Measurements from ENCODE around the gene TMC1.
"Not testable (repeated sequence)": the region's sequence is repeated elsewhere in the genome, so short reads cannot be mapped to it uniquely, and the experiment has no call there.

The TMC1 gene

DNA sequence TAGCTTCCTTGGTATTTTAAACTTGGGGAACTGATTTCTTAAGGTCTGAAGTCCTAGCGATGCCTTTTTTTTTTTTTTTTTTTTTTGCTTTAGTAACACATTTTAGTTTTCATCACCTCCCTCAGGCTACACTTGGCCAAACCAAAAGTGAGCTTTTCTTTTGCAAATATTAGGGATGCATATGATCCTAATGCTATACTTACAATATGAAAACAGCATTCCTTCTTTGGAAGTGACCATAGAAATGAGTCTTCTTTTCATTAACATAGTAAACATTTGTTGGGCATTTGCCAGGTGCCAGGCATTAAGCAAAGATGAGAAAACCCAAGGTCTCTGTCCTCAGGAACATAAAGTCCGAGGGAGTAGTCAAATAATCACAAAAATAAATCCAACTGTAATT lies 241.6 kb downstream of the TMC1 start:
- DNase-seq (ENCODE audit: low read depth in 2 of 2) = no peak

DNA sequence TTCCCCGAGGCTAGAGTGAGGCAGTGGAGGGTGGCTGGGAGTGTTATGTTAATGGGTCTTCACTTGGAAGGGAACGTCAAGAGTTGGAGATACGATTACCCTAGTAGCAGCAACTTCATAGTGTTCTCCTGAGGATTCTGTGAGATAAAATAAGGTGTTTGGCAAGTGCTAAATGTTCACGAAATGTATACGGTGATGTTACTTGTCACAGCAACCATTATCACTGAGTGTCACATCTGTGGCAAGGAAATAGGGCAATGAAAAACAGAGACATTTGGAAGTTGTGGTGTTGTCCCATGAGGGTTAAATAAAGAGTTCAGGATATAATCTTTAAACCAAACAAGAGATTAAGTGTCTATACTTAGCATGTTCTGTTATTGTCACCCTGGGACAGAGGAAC lies 248.1 kb downstream of the TMC1 start:
- no peak for DNase-seq (ENCODE audit: low read depth in 2 of 2)

DNA sequence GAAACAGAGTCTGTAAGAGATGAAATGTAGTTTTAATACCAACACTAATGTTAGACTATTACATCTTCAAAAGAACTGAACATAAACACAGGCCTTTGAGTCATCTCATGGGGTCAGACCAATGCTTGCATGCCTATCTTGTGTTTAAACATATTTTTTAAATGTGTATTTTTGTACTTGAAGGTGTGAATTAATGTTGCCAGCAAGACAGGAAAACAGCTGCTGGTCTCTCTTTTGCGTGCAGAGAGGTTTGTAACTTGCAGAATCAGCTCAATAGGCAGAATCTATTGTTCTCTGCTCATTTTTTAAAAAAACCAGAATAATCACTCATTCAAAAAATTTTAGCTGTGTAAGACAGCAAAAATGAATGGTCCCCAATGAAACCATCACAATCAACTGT lies 251.3 kb downstream of the TMC1 start:
- no peak for DNase-seq (ENCODE audit: low read depth in 2 of 2)

DNA sequence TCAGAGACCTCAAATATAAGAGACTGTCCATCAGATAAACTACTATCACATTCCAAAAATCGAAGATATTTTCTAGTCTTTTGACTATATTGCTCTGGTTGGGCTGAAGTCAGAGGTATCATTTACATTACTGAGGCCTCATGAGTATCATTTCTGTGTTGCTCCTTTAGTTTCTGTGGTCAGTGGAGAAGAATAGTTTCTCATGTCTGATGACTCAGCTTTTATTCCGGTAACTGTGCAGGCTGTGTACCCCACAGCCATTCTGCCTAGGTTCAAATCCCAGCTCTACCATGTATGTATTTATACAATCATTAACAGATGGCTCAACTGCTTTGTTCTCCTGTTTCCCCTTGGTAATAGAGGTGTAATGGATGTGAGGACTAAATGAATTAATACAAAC lies 252.2 kb downstream of the TMC1 start:
- no peak for DNase-seq (ENCODE audit: low read depth in 2 of 2)

DNA sequence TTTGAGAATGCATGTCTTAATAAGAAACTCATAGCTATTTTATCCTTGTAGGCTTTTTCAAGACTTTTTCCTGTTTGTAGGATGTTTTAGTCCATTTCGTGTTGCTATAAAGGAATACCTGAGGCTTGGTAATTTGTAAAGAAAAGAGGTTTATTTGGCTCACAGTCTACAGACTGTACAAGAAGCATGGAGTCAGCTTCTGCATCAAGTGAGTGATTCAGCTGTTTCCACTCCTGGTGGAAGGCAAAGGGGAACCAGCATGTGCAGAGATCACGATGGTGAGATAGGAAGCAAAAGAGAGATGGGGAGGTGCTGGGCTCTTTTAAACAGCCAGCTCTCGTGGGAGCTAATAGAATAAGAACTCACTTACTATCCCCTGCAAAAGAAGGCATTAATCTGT lies 254.2 kb downstream of the TMC1 start:
- DNase-seq (ENCODE audit: low read depth in 2 of 2) = no peak

DNA sequence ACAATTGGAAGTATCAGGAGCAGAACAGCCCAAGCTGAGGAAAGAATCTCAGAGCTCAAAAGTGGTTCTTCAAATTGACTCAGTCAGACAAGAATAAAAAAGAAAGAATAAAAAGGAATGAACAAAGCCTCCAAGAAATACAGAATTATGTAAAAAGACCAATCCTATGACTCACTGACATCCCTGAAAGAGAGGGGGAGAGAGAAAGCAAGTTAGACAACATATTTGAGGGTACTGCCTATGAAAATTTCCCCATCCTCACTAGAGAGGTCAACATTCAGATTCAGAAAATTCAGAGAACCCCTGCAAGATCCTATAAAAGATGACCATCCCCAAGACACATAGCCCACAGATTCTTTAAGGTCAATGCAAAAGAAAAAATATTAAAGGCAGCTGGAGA lies 258.2 kb downstream of the TMC1 start:
- DNase-seq (ENCODE audit: low read depth in 2 of 2) = no peak

DNA sequence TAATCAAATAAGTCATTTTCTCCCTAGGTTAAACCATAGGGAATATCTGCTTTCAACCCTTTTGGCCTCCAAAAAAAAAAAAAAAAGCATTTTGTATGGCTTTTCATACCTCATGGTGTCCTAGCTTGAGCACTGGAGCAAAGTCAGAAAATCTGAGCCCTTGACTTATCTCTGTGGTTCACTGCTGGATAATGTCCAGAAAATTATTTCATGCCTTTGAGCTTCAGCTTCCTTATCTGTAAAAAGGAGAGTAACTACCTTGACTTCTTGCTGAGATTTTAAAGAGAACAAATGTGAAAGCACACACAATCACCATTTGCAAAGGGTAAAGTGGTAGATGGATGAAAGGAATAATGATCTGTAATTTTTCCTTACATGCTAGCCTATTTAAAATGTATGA lies 265.5 kb downstream of the TMC1 start:
- DNase-seq (ENCODE audit: low read depth in 2 of 2) = no peak

DNA sequence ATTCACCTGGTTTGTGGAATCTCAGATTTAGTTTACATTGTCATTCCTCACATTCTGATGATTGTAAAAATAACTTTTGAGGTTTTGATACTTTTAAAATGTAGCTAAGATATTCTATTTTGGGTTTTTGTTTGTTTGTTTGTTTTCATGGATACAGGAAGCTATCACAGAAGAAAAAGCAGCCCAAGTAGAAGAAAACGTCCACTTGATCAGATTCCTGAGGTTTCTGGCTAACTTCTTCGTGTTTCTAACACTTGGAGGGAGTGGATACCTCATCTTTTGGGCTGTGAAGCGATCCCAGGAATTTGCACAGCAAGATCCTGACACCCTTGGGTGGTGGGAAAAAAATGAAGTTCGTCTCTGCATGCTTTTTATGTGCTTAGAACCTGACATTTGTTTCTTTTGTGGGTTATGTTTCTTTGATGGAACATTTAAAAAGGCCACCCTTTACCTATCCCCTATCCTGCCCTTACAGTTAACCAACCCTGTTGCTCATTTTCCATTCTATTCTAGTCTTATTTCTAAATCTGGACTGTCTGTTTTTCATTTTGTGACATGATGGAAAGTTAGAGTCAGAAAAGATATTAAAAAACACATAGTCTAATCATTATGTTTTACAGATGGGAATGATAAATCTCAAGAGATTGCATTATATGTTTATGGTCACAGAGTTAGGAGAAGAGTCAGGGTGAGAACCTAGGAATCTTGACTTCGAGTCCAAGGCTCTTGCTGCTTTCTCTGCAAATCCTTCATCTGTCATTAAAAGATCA lies 267.7 kb downstream of the TMC1 start:
- no peak for DNase-seq (ENCODE audit: low read depth in 2 of 2)

DNA sequence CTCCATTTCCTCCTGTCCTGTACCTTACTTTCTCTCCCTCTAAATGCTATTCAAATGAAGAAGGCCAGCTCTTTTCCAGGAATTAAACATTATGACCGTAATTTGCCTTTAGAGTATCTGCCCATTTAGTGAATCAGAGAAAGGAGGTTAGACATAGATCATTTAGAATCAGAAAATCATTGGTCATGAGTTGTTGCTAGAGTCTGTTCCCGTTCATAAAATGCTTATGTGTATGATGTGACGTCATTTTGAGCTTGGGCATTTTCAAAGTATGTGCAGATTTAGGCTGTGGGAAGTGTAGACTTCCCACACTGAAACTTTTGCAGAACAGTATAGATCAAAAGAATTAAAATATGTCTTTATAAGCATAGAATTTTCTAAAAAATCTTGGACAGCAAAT lies 268.5 kb downstream of the TMC1 start:
- no peak for DNase-seq (ENCODE audit: low read depth in 2 of 2)

DNA sequence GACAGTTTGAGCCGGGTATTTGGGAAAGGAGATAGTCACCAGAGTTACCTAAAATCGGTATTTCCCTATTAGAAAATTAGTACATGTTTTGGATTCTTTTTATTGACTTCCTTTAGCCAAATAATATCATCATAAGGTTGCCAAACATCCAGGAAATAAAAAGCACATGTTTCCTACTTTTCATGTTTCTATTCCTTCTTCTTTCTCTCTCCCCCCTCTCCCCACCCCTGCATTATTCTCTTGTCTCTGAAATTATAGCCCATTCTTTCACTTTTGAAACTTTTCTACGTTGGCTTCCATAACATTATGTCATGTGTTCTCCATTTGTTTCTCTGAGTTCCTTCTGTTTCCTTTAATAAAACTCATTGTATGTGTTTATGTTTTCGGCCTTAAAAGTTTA lies 269.6 kb downstream of the TMC1 start:
- no peak for DNase-seq (ENCODE audit: low read depth in 2 of 2)

DNA sequence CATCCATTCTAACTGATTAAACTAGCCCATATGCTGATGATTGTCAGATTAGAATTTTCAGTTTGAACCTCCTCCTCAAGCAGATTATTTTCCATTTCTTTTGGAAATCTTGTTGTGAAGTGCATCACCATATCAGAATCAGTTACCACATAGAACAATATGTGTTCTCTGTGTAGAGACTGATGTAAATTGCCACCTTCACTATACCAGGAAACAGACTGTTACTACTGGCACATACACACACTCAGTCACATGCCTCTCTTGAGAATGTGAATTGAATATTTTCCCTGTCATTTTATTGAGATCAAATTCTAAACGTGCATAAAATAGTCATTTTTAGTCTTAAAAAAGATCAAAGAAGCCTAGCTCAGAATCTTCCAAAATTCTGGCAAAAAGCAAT lies 270.0 kb downstream of the TMC1 start:
- DNase-seq (ENCODE audit: low read depth in 2 of 2) = no peak

DNA sequence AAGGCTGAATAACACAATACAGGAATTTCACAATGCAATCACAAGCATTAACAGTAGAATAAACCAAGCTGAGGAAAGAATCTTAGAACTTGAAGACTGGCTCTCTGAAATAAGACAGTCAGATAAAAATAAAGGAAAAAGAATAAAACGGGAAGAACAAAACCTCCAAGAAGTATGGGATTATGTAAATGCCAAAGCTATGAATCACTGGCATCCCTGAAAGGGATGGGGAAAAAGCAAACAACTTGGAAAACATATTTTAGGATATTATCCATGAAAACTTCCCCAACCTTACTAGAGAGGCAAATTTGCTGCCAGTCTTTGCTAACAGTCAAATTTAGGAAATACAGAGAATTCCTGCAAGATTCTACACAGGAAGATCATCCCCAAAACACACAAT lies 273.5 kb downstream of the TMC1 start:
- no peak for DNase-seq (ENCODE audit: low read depth in 2 of 2)

DNA sequence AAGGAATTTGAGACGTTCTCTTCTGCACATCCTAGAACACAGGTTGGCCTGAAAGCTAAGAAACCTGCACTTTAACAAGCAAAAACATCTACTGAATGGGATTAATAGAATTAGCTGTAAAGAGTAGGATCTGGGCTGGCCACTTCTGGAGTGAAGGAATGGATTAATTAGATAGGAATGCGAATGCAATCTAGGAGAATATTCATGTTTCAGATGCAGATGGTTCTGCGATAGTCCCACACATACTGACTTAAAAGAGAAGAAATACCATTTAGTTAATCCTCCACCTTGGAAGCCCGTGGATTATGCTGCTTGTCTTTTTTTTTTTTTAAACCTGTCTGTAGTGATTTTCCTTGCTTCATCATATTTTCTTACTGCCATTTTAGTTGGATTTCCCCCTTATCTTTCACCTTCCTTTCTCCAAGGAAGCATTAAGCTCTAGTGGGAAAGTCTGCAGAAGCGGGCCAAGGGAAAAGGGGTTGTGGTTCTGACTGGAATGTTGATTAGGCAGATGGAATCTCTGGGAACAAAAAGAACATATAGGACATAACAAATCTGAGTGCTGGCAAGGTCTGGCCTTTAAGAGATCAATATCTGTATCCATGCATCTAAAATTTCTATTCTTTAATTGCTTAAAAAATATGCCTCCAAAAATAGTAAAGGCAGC lies 279.1 kb downstream of the TMC1 start:
- DNase-seq (ENCODE audit: low read depth in 2 of 2) = no peak

DNA sequence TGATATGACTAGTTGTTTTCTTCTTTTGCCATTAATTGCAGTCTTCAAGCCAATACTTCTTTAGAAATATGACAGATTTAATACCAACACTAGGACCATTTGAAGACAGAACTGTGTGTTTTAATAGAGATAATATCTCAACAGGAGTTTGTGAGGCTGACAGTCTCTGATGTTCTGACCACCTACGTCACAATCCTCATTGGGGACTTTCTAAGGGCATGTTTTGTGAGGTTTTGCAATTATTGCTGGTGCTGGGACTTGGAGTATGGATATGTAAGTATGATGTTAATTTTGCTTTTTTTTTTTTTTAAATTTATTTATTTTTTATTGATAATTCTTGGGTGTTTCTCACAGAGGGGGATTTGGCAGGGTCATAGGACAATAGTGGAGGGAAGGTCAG lies 283.8 kb downstream of the TMC1 start:
- no peak for DNase-seq (ENCODE audit: low read depth in 2 of 2)

DNA sequence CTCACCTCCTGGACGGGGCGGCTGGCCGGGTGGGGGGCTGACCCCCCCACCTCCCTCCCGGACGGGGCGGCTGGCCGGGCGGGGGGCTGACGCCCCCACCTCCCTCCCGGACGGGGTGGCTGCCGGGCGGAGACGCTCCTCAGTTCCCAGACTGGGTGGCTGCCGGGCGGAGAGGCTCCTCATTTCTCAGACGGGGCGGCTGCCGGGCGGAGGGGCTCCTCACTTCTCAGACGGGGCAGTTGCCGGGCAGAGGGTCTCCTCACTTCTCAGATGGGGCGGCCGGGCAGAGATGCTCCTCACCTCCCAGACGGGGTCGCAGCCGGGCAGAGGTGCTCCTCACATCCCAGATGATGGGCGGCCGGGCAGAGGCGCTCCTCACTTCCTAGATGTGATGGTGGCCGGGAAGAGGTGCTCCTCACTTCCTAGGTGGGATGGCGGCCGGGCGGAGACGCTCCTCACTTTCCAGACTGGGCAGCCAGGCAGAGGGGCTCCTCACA lies 285.0 kb downstream of the TMC1 start:
- not testable (repeated sequence) for DNase-seq (ENCODE audit: low read depth in 2 of 2)

DNA sequence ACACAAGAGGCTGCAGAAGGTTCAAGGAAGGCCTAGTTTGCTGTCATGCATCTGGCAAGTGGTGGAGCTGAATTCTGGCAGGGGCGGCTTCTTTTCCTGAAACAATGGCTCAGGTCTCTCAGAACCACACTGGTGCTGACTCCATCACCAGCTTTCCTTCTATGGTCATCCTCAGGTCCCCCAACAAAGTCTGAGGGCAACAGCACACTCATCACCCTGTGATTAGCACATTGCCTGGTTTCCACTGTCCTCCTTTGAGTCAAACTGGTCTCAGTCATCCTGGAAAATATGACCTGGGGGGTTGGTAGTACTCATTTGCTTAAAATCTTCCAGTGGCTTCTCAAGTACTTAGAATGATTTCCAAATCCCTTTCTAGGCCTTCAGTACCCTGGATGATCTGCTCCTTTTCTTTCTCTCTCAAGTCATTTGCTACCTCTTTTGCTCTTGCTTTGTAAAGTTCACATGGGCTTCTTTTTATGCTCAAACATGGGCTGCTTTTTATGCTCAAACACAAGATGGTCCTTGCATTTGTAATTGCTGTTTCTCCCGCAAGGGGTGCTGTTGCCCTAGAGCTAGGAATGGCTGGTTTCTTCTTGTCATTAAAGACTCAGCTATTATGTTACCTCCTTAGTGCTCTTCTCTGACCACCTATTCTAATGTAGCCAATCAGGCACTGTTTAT lies 286.5 kb downstream of the TMC1 start:
- no peak for DNase-seq (ENCODE audit: low read depth in 2 of 2)

DNA sequence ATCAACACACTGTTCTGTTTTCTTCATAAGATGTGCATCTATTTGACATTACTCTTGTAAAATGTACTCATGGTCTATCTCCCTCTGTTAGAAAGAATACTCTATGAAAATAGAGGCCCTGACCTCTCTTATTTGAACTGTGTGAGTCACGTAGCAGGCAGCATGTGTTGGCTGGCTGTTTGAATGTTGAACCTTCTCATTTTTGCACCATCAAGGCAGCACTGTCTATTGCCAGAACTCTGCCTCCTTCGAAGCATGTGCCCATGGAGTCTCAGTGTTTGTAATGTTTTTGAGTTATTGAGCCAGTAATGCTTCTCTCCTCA lies 287.0 kb downstream of the TMC1 start:
- no peak for DNase-seq (ENCODE audit: low read depth in 2 of 2)

DNA sequence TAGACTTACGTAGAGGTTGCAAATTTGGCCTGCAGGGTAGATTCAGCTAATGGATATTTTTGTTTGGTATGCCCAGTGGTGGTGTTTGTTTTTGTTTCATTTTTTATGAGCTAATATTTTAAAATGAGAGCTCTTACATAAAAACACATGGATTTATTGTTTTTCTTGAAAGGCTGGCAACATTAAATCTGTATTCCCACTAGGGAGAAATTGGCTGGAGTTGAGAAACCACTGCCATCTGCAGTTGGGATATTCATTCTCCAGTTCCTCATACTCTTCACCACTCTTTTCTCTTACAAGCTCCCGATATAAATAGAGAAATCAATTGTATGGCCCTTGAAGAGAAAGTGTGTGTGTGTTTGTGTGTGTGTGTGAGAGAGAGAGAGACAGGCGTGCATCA lies 288.2 kb downstream of the TMC1 start:
- DNase-seq (ENCODE audit: low read depth in 2 of 2) = no peak

DNA sequence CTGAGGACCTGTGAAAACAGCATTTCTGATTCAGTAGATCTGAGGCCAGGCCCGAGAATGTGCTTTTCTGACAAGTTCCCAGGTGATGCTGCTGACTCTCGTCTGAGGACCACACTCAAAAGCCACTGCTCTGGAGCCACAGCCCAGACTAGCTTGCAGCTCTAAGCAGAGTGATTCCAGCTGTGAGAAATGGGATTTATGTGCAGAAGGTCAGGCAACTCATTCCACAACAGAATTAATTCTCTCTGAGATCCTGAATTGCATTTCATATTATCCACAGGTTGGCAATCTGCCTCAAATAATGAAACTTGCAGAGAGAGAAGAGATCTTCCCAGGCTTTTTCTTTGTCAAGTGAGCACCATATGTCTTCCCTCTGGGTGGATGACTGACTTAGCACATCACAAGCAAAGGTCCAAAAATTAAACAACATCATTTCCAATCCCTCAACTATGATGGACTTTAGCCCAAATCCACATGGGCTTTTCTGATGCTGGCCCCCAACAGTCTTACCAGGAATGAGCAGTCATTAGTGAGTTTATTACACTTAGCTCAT lies 291.2 kb downstream of the TMC1 start:
- no peak for DNase-seq (ENCODE audit: low read depth in 2 of 2)

DNA sequence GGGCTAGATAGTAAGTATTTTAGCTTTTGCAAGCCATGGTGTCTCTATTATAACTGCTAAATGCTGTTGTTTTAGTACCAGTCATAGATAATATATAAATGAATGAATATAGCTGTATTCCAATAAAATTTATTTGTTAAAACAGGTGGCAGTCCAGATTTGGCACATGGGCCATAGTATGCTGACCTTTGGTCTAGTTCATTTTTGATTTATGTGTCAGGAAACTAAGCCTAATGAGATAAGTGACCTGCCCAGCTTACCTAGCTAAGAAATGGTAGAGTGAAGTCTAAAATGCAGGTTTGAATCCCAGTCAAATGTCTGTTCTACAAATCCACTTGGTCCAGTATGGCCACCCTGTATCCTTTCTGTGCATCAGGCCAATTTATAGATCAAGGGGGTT lies 292.1 kb downstream of the TMC1 start:
- DNase-seq (ENCODE audit: low read depth in 2 of 2) = no peak

DNA sequence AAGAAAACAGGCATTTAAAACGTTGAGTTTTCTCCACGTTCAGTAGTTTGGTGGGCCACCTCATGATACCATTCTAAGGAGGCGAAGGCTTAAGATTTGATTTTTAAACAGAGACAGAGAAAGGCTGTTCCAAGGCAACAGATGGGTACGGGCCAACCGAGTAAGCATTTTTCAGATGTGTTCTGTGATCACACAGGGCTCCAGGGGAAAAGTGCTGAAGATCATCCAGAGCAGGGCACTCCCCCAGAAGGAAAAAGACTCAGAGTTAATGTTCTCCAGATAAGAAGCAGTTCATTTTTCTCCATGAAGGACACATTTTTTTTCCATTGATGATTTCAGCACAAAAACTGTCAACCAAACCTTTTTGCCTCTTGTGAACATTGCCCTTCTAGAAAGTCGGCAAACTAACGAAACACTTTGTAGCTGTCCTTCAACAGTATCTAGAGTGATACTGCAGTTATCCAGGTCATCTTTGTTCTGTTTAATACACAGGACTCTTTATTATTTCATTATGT lies 292.7 kb downstream of the TMC1 start:
- DNase-seq (ENCODE audit: low read depth in 2 of 2) = no peak

DNA sequence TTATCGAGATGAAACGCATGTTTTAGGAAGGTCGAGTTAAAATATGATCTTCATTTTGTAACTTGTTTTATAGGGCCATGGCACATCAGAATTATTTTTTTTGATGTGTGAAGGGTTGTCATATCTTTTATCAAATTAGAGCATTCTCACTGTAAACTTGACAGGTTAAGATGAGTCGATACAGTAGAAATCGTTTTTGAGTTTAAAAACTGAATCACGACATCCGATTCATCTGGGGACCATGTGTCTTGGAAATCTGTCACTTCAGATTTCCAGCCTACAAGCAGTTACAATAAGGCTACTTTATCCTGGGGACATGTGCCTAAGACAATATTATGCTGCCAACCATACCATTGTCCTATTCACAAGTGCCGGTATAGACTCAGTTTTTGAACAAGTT lies 295.3 kb downstream of the TMC1 start:
- DNase-seq (ENCODE audit: low read depth in 2 of 2) = no peak

DNA sequence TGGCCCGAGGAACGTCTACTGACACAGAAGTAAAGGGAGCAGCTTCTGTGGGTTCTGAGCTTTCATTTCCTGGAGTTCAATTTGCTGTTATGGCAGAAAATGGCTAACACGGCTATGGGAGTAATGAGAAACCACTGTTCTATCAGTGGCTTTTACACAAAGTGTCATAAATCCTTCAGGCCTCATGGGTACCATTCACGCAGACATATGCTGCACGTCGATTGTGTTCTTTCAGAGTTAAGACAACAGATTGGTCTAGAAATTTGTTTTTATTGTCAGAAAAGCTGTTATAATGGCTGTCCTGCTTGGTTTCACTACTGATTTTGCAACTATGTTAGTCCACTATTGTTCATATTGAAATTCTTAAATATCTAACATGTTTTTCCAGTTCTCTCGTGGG lies 296.0 kb downstream of the TMC1 start:
- DNase-seq (ENCODE audit: low read depth in 2 of 2) = no peak

Measured in stimulated activated CD4-positive, alpha-beta T cell treated with anti-CD3 and anti-CD28 coated beads, Interleukin-1b, Interleukin-23, amount 100 ng/mL, for 1 hour (primary cell).